Choroid plexus epithelial cell (primary cell): Measurements from ENCODE around the gene CARD6.

Experiments used
- DNase-seq: peaks from one replicate; pipeline ENCODE4 v3.0.0-alpha.2; 2010; ENCODE audit warnings: low read depth
- H3K4me3 ChIP-seq: 2 replicates; pipeline ENCODE4 v1.5.1; 2011; ENCODE audit warnings: low read depth, mild to moderate bottlenecking, control low read depth, low read length, moderate library complexity
- TF ChIP-seq, protein P1 (sequence below): conservative IDR thresholded peaks from 2 replicates; pipeline ENCODE4 v1.5.1; 2011; ENCODE audit warnings: low read depth, mild to moderate bottlenecking, control low read depth, inconsistent platforms, low read length, moderate library complexity

CARD6 gene

DNA sequence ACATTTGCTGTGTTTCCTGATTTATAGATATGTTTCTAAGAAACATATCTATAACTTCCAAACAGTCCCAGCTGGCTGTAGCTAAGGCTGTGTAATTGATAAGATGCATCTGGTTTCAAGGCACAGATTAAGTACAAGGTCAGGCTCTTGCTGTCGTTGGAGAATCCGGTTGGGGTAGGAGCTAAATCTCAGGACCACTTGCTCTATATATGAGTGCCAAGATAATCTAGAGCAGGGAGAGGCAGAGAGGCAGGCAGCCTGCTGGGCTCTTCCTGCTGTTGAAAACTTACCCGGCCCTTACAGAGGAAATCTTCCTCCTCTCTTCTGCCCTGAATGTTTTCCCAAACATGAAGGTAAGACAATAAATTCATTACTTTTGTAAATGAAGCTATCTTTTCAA lies 68.1 kb downstream of the CARD6 start, which contains the start of gene C7:
Gene C7 (plus strand): TSS at position 234 of the 400 bp plus-strand sequence. CDS start 114 bp downstream, at position 348.
- TF ChIP-seq, protein P1, sequence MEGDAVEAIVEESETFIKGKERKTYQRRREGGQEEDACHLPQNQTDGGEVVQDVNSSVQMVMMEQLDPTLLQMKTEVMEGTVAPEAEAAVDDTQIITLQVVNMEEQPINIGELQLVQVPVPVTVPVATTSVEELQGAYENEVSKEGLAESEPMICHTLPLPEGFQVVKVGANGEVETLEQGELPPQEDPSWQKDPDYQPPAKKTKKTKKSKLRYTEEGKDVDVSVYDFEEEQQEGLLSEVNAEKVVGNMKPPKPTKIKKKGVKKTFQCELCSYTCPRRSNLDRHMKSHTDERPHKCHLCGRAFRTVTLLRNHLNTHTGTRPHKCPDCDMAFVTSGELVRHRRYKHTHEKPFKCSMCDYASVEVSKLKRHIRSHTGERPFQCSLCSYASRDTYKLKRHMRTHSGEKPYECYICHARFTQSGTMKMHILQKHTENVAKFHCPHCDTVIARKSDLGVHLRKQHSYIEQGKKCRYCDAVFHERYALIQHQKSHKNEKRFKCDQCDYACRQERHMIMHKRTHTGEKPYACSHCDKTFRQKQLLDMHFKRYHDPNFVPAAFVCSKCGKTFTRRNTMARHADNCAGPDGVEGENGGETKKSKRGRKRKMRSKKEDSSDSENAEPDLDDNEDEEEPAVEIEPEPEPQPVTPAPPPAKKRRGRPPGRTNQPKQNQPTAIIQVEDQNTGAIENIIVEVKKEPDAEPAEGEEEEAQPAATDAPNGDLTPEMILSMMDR = no peak
- peak within 1 kb of the TSS; percentile 54 for H3K4me3 ChIP-seq
- peak; percentile 67 for DNase-seq

DNA sequence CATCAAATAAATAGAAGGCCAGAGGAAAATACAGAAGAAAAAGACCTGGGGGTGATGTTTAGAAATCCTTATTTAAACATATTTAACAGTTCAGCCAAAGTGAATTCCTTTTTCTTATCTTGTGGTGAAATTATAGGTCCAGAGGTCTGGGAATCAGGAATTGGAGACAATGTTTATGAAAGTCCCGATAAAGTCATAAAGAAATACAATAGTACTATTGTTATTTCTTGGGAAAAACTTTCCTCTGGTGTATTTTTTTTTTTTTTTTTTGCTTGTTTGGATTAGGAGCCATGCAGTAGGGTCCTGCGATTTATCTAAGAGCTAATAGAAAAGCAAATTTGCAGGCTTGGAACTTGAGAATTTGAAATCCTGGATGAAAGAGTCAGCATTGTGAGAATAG lies 68.6 kb downstream of the CARD6 start:
- H3K4me3 ChIP-seq = peak overlapping the region; percentile 54
- TF ChIP-seq, protein P1 = no peak
- DNase-seq = no peak
